HG03565 (cell line): Measurements from ENCODE around the gene PRKAR2B.
"Not testable (repeated sequence)": the region's sequence is repeated elsewhere in the genome, so short reads cannot be mapped to it uniquely, and the experiment has no call there.

Experiments used
- ATAC-seq: cut with Tn5 transposase; IDR thresholded peaks from one replicate; pipeline ENCODE4 v1.9.1; 2021; ENCODE audit warnings: mild to moderate bottlenecking, moderate library complexity; ENCODE audit not compliant: unreplicated experiment

PRKAR2B gene

DNA sequence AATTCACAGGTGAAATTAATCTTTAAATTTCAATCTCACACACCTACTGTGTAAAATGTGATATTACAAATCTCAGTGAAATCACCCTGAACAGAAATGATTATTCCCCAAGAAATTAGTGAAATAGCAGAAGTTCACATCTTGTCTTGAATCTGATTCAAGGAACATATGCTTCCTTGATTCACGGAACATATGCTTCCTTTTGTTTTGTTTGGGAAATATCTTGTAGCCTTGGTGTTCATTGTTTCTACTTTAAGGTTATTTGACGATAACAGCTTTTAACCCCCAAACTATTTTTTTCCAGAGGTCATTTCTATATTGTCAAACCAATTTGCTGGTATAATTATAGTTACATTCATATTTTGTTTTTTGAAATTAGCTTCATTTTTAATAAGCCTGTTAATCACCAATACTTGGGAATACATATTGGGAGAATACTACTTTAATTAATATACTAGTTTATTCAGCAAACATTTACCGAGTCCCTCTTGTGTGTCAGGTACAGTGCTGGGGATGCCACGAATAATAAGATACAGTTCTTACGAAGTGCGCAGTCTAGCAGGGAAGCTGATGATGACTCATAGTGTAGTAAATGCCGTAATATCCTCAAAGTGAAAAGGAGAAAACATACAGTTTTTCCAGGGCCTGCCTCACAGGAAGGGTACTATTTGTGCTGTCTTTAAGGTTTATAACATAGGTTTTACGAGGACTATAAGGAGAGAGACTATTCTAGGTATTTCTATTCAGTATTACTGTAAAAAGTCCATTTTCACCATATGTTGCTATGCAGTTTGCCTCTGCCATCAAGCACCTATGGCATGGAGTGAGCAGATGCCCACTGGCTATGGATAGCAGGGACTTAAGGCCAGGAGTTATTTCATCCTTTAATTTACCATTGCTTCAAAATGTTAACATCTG is 32.5 kb downstream of the PRKAR2B start:
- no peak for ATAC-seq

GRCh38 chr7:107077699-107078516 is 33.4 kb downstream of the PRKAR2B start:
- no peak for ATAC-seq

- ATAC-seq: no peak
Observed at GRCh38 chr7:107078517-107078966, 34.0 kb downstream of the PRKAR2B start.

- no peak for ATAC-seq
Observed at GRCh38 chr7:107079212-107079940, 34.9 kb downstream of the PRKAR2B start.

DNA sequence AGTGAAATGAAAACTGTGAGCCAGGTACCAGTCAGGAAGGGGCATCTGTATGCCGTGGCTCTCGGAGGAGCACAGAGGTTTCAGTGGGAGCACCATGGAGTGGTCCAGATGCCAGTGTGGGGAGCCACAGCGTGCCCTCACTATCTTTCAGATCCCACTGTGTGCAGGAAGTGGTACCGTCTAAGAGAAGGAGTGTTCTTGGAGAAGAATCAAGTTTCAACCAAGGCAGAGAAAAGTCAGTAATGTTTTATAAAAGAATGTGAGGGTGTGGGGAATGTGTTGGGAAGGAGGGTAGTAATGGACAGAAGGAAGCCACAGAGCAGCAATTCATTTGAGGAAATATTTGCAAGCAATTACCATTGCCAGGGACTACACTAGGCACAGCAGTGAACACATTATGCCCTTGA is 35.6 kb downstream of the PRKAR2B start:
- no peak for ATAC-seq

DNA sequence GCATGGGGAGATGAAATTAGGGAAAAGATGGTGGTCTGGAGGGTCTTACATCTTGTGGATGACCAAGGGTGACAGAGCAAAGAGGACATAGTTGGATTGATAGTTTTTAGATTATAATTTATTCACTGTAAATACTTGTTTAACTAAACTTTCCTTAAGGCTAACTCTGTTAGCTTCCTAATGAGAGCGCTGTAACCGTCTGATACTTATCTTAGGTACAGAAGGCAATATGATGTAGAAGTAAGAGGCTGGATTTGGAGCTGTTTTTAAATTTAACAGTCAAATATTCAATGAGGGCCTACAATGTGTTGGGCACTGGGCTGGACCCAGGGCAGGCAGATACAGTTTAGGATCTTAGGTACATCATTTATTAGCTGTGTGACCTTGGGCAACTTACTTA is 36.0 kb downstream of the PRKAR2B start:
- no peak for ATAC-seq

- no peak for ATAC-seq
Observed at GRCh38 chr7:107085180-107085579, 40.7 kb downstream of the PRKAR2B start.

GRCh38 chr7:107089627-107090026 is 45.1 kb downstream of the PRKAR2B start:
- ATAC-seq: no peak

- no peak for ATAC-seq
Observed at GRCh38 chr7:107090457-107090856, 46.0 kb downstream of the PRKAR2B start.

GRCh38 chr7:107091306-107091705 is 46.8 kb downstream of the PRKAR2B start:
- ATAC-seq: no peak

GRCh38 chr7:107093671-107094070 is 49.2 kb downstream of the PRKAR2B start:
- ATAC-seq: not testable (repeated sequence)

DNA sequence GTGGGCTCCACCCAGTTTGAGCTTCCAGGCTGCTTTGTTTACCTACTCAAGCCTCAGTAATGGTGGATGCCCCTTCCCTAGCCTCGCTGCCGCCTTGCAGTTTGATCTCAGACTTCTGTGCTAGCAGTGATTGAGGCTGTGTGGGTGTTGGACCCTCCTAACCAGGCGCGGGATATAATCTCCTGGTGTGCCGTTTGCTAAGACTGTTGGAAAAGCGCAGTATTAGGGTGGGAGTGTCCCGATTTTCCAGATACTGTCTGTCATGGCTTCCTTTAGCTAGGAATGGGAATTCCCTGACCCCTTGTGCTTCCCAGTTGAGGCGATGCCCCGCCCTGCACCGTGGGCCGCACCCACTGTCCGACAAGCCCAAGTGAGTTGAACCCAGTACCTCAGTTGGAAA is 54.6 kb downstream of the PRKAR2B start:
- not testable (repeated sequence) for ATAC-seq

DNA sequence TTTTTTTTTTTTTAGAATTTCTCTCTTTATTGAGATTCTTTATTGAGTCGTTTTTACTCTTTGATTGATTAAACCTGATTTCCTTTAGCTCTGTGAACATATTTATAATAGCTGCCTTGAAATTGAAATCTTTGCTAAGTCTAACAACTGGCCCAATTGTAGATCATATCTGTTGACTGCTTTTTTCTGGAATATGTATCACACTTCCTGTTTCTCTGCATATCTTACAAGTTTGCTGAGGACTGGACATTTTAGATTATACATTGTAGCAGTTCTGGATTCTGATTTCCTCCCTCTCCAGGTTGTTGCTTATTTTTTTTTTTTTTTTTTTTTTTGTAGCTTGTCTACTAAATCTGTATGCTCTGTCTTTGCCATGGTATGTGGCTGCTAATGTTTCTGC is 56.3 kb downstream of the PRKAR2B start:
- ATAC-seq: no peak

DNA sequence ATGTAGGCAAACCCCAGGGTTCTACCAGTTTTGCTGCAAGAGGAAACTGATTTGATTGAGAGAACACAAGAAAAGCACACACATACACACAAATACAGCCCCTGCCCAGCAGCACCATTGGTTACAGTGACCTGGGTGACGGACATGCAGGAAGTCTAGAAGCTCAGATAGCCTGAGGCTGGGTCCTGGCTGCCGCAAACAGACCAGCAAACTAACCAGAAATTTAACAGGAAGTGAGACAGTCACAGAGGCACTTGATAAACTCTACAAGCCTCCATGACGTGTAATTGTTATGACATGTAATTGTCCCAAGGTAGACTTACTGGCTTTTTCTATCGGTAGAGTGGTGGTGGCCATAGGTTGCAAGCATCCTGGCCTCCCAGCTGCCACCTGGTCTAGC is 58.9 kb downstream of the PRKAR2B start:
- ATAC-seq: no peak

- ATAC-seq: no peak
Observed at GRCh38 chr7:107104801-107105200, 60.3 kb downstream of the PRKAR2B start.

DNA sequence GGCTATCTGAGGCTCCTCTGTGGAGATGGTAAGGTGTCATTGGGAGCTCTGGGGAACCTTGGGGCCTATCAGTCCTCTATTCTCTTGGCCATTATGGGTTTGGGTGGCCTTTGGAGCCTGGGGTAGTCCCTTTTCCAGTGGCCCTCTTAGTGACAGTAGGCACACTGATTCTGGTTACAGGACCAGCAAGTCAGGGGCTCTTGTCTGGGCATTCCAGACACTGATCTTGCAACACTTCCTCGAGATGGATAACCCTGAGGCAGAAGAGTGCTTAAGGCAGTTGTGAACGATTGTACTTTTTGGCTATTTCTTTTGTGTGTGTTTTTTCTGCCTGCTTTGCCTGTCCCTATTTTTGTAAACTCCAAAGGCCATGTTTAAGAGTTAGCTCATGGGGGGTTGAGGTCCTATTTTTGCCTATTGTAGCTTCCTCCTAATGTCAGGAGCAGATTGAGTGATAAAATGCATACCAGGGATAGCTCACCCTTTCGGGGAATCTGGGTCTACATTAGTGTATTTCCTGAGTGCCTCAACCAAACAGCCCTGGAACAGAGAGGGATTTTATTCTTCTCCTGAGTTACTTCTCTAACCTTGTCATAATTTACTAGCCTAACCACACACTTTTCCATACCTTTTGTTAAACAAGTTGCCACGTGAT is 61.2 kb downstream of the PRKAR2B start:
- no peak for ATAC-seq

GRCh38 chr7:107108793-107109371 is 64.4 kb downstream of the PRKAR2B start:
- no peak for ATAC-seq

GRCh38 chr7:107109955-107110354 is 65.5 kb downstream of the PRKAR2B start:
- ATAC-seq: no peak

- ATAC-seq: no peak
Observed at GRCh38 chr7:107111196-107111595, 66.7 kb downstream of the PRKAR2B start.

GRCh38 chr7:107113866-107114265 is 69.4 kb downstream of the PRKAR2B start:
- no peak for ATAC-seq
